Glutamatergic neuron (in vitro differentiated cells): Measurements from ENCODE around the gene HTR3D. TPM values are rescaled to one million over a fixed set of nuclear protein-coding genes. Genes with fewer than 3 reads are reported as not detected.
A peak's percentile ranks its signal among the peaks of the same experiment; 100 is the strongest.
"Not testable (repeated sequence)": the region's sequence is repeated elsewhere in the genome, so short reads cannot be mapped to it uniquely, and the experiment has no call there.

ENCODE experiments used
- DNase-seq: peaks from one replicate; pipeline ENCODE4 v3.0.0; 2022
- H3K27ac Mint-ChIP-seq: one replicate; pipeline ENCODE4 v1.8.0; 2020; ENCODE audit warnings: mild to moderate bottlenecking, mixed read lengths, inconsistent platforms; ENCODE audit not compliant: unreplicated experiment
- H3K27me3 Mint-ChIP-seq: one replicate; pipeline ENCODE4 v1.8.0; 2020; ENCODE audit warnings: mild to moderate bottlenecking, moderate library complexity, mixed read lengths, inconsistent platforms; ENCODE audit not compliant: unreplicated experiment
- H3K36me3 Mint-ChIP-seq: one replicate; pipeline ENCODE4 v1.8.0; 2020; ENCODE audit warnings: mild to moderate bottlenecking, mixed read lengths, inconsistent platforms; ENCODE audit not compliant: unreplicated experiment
- H3K4me1 Mint-ChIP-seq: one replicate; pipeline ENCODE4 v1.8.0; 2020; ENCODE audit warnings: mild to moderate bottlenecking, low read depth, mixed read lengths, inconsistent platforms; ENCODE audit not compliant: unreplicated experiment
- H3K4me3 Mint-ChIP-seq: one replicate; pipeline ENCODE4 v1.8.0; 2020; ENCODE audit warnings: mild to moderate bottlenecking, mixed read lengths, inconsistent platforms; ENCODE audit not compliant: unreplicated experiment
- H3K9me3 Mint-ChIP-seq: one replicate; pipeline ENCODE4 v1.8.0; 2020; ENCODE audit warnings: mild to moderate bottlenecking, moderate library complexity, mixed read lengths, inconsistent platforms; ENCODE audit not compliant: unreplicated experiment
- CTCF ChIP-seq: fragments of 200-600 bp; sonication (generic); IDR thresholded peaks from one replicate; pipeline ENCODE4 v1.5.0; 2021; ENCODE audit not compliant: partially characterized antibody, unreplicated experiment
- total RNA-seq: library from RNA; stranded (reverse); fragmentation: NEBNext Ultra II Directional; extraction: Animal tissue kit (Norgen Biotek cat#: 25700); gene quantifications from one replicate; pipeline ENCODE4 v1.2.1, GENCODE V29; 2021; ENCODE audit not compliant: unreplicated experiment

The HTR3D gene
- total RNA-seq, 1 donor from 2014 or later: not detected

GRCh38 chr3:184022323-184022722 lies 9.2 kb upstream of the HTR3D start:
- no peaks in the 10 kb centered on the region for H3K36me3 Mint-ChIP-seq
- no peak overlapping the region for H3K27ac Mint-ChIP-seq
- H3K27me3 Mint-ChIP-seq: peaks cover 3% of the 10 kb centered on the region
- no peak overlapping the region for H3K4me3 Mint-ChIP-seq
- H3K4me1 Mint-ChIP-seq: peaks cover 5% of the 10 kb centered on the region
- TF ChIP-seq CTCF: no peak
- DNase-seq: no peak
- peaks cover 7% of the 10 kb centered on the region for H3K9me3 Mint-ChIP-seq

- H3K9me3 Mint-ChIP-seq, H3K36me3 Mint-ChIP-seq, H3K4me1 Mint-ChIP-seq, H3K27me3 Mint-ChIP-seq, DNase-seq, H3K4me3 Mint-ChIP-seq: not testable (repeated sequence)
- H3K27ac Mint-ChIP-seq: peak overlapping the region; percentile 38
Observed at GRCh38 chr3:184025256-184025655, 6.3 kb upstream of the HTR3D start.

- H3K4me1 Mint-ChIP-seq, H3K27ac Mint-ChIP-seq, DNase-seq, H3K36me3 Mint-ChIP-seq, H3K4me3 Mint-ChIP-seq, H3K27me3 Mint-ChIP-seq, H3K9me3 Mint-ChIP-seq: not testable (repeated sequence)
Observed at GRCh38 chr3:184028275-184028890, 3.2 kb upstream of the HTR3D start.

- Mint-ChIP-seq H3K4me3 (no peak overlapping the region), H3K9me3 (peaks cover 4% of the 10 kb centered on the region), H3K4me1 (peaks cover 1% of the 10 kb centered on the region), H3K27ac (no peak overlapping the region), H3K36me3 (no peaks in the 10 kb centered on the region), H3K27me3 (peaks cover 7% of the 10 kb centered on the region)
- TF ChIP-seq CTCF: no peak
- no peak for DNase-seq
Observed at GRCh38 chr3:184029443-184029842, 2.1 kb upstream of the HTR3D start.

- DNase-seq: no peak
- Mint-ChIP-seq H3K27me3 (peaks cover 7% of the 10 kb centered on the region), H3K36me3 (no peaks in the 10 kb centered on the region), H3K4me1 (no peaks in the 10 kb centered on the region), H3K9me3 (peaks cover 2% of the 10 kb centered on the region), H3K27ac (no peak overlapping the region), H3K4me3 (no peak overlapping the region)
- TF ChIP-seq CTCF: no peak
Observed at GRCh38 chr3:184030536-184030935, 1.0 kb upstream of the HTR3D start.

GRCh38 chr3:184037816-184038215 lies 6.3 kb downstream of the HTR3D start:
- TF ChIP-seq CTCF: no peak
- Mint-ChIP-seq H3K9me3 (peaks cover 14% of the 10 kb centered on the region), H3K4me1 (peaks cover 15% of the 10 kb centered on the region), H3K27ac (no peak overlapping the region), H3K4me3 (no peak overlapping the region), H3K27me3 (peaks cover 12% of the 10 kb centered on the region), H3K36me3 (no peaks in the 10 kb centered on the region)
- no peak for DNase-seq

GRCh38 chr3:184038307-184038706 lies 6.8 kb downstream of the HTR3D start:
- DNase-seq, H3K27ac Mint-ChIP-seq, H3K4me3 Mint-ChIP-seq, H3K36me3 Mint-ChIP-seq: not testable (repeated sequence)
- H3K9me3 Mint-ChIP-seq: peaks cover 14% of the 10 kb centered on the region
- peaks cover 15% of the 10 kb centered on the region for H3K4me1 Mint-ChIP-seq
- H3K27me3 Mint-ChIP-seq: peaks cover 12% of the 10 kb centered on the region
